Mammary epithelial cell (primary cell): ENCODE results near the gene AUTS2.

Experiments
- EZH2 ChIP-seq: IDR thresholded peaks from 2 replicates; pipeline ENCODE4 v1.6.1; 2012; ENCODE audit warnings: low read length, inconsistent platforms, borderline replicate concordance
- TF ChIP-seq, protein P1 (sequence below), 2 donors: IDR thresholded peaks in 1 of 2; conservative IDR thresholded peaks in 1 of 2; 2 replicates each; pipeline ENCODE4 v1.5.1; 2011 to 2012; ENCODE audit warnings: inconsistent platforms in 2 of 2, low read length in 2 of 2, mild to moderate bottlenecking in 2 of 2, control low read depth in 1 of 2, low read depth in 1 of 2; ENCODE audit not compliant: insufficient read depth in 1 of 2; ENCODE audit errors: extremely low read depth in 1 of 2

DNA sequence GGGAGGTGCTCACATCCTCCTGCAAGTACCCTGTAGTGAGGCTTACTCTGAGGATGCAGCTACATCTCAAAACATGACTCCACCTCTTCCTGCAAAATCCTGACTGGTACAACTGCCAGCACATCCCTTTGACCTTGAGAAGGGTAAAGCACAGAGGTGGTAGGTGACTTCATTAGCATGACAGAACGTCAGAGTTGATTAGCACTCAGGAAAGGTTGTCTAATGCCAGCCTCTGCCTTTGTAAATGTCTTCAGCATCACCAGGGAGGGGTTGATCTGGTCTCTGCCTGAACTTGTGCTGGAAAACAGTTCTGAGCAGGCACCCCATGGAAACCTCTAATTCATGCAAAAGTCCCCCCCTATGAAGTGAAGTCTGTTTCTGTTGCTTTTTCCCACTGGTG, 942.4 kb downstream of the AUTS2 start:
- TF ChIP-seq, protein P1, sequence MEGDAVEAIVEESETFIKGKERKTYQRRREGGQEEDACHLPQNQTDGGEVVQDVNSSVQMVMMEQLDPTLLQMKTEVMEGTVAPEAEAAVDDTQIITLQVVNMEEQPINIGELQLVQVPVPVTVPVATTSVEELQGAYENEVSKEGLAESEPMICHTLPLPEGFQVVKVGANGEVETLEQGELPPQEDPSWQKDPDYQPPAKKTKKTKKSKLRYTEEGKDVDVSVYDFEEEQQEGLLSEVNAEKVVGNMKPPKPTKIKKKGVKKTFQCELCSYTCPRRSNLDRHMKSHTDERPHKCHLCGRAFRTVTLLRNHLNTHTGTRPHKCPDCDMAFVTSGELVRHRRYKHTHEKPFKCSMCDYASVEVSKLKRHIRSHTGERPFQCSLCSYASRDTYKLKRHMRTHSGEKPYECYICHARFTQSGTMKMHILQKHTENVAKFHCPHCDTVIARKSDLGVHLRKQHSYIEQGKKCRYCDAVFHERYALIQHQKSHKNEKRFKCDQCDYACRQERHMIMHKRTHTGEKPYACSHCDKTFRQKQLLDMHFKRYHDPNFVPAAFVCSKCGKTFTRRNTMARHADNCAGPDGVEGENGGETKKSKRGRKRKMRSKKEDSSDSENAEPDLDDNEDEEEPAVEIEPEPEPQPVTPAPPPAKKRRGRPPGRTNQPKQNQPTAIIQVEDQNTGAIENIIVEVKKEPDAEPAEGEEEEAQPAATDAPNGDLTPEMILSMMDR (conservative IDR thresholded peaks at IDR 0.05 in 1 of 2, IDR thresholded peaks at IDR 0.05 in 1 of 2; ENCODE audit: extremely low read depth in 1 of 2, insufficient read depth in 1 of 2, low read depth in 1 of 2, low read length in 2 of 2): no peak
- no peak for TF ChIP-seq EZH2
